DOHH2 (cell line): ENCODE results near the gene GDAP1L1.

Source experiments
- EZH2phosphoT487 ChIP-seq: fragments of 200-600 bp; sonication (generic); IDR thresholded peaks from 2 replicates; pipeline ENCODE4 v1.6.1; 2017; ENCODE audit warnings: borderline replicate concordance, mild to moderate bottlenecking, antibody characterized with exemption, low read length, moderate library complexity, mixed read lengths
- TF ChIP-seq, protein P1 (sequence below): fragments of 200-600 bp; sonication (generic); IDR thresholded peaks from one replicate; pipeline ENCODE4 v1.5.1; 2014; ENCODE audit warnings: antibody characterized with exemption, mild to moderate bottlenecking, low read depth, low read length; ENCODE audit not compliant: poor library complexity, severe bottlenecking

DNA sequence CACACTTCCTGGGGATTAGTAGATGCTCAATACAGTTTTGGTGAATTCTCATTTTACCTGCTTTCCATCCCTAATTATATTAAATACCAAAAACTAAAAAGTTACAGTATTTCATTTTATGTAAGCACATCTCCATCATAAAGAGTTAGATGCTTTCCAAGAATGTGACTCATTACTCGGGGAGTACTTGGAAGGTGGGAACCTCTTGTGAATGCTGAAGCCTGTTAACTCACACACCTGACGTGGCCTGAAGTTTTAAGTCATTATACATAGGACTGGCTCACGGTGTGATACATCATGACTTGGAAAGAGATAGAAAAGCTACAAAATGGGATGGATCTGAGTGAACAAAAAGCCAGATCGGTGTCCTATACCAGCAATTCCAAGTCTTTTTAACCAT lies 34.3 kb upstream of the GDAP1L1 start:
- TF ChIP-seq, protein P1, sequence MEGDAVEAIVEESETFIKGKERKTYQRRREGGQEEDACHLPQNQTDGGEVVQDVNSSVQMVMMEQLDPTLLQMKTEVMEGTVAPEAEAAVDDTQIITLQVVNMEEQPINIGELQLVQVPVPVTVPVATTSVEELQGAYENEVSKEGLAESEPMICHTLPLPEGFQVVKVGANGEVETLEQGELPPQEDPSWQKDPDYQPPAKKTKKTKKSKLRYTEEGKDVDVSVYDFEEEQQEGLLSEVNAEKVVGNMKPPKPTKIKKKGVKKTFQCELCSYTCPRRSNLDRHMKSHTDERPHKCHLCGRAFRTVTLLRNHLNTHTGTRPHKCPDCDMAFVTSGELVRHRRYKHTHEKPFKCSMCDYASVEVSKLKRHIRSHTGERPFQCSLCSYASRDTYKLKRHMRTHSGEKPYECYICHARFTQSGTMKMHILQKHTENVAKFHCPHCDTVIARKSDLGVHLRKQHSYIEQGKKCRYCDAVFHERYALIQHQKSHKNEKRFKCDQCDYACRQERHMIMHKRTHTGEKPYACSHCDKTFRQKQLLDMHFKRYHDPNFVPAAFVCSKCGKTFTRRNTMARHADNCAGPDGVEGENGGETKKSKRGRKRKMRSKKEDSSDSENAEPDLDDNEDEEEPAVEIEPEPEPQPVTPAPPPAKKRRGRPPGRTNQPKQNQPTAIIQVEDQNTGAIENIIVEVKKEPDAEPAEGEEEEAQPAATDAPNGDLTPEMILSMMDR: no peak
- TF ChIP-seq EZH2phosphoT487: no peak
